IMR-90 (cell line): ENCODE results near the gene RYR1. TPM values are rescaled to one million over a fixed set of nuclear protein-coding genes. Genes with fewer than 3 reads are reported as not detected.

Source experiments
- ATAC-seq: fragments of 200-7000 bp; cut with Tn5 transposase; 2 replicates; pipeline ENCODE4 v1.9.1; 2020; ENCODE audit warnings: low read depth, mild to moderate bottlenecking, moderate library complexity
- BruUV-seq: library from RNA; stranded (reverse); fragments of 400-500 nt; replicated peaks from 2 replicates; lab custom pipeline; 2021; lab: Mats Ljungman, UMichigan
- CTCF ChIA-PET: fragments of 300-600 bp; formaldehyde crosslinking; extraction: SDS; loops from one replicate; lab custom pipeline; 2021; ENCODE audit warnings: antibody characterized with exemption; lab: Yijun Ruan, JAX
- POLR2A ChIA-PET: fragments of 300-600 bp; sonication (Branson Sonifier 250); formaldehyde crosslinking; loops from one replicate; lab custom pipeline; 2022; ENCODE audit warnings: antibody characterized with exemption; ENCODE audit not compliant: unreplicated experiment; lab: Charles Lee
- DNase-seq: peaks from one replicate; pipeline ENCODE4 v3.0.0; 2013
- H2AFZ ChIP-seq: replicated peaks from 2 replicates; pipeline ENCODE3; 2013; ENCODE audit warnings: low read length, mild to moderate bottlenecking; ENCODE audit not compliant: poor library complexity
- H2AK5ac ChIP-seq: 2 replicates; pipeline ENCODE4 v1.6.1; 2013; ENCODE audit warnings: low read depth, low read length, inconsistent platforms
- H2AK9ac ChIP-seq: replicated peaks from 2 replicates; pipeline ENCODE3; 2013; ENCODE audit warnings: mild to moderate bottlenecking, low read depth, low read length, moderate library complexity; ENCODE audit not compliant: poor library complexity
- H2BK120ac ChIP-seq: 2 replicates; pipeline ENCODE4 v1.6.1; 2013; ENCODE audit warnings: low read depth, low read length, inconsistent platforms
- H2BK15ac ChIP-seq: 3 replicates; pipeline ENCODE4 v1.6.1; 2013; ENCODE audit warnings: low read depth, low read length, inconsistent platforms
- H2BK20ac ChIP-seq: 2 replicates; pipeline ENCODE4 v1.6.1; 2013; ENCODE audit warnings: low read depth, mild to moderate bottlenecking, inconsistent platforms, low read length, moderate library complexity
- H2BK5ac ChIP-seq: 2 replicates; pipeline ENCODE4 v1.6.1; 2013; ENCODE audit warnings: mild to moderate bottlenecking, low read depth, low read length, inconsistent platforms; ENCODE audit not compliant: poor library complexity, severe bottlenecking
- H3K14ac ChIP-seq: replicated peaks from 2 replicates; pipeline ENCODE4 v1.6.1; 2013; ENCODE audit warnings: low read depth, low read length, inconsistent platforms
- H3K18ac ChIP-seq: 2 replicates; pipeline ENCODE4 v1.6.1; 2013; ENCODE audit warnings: low read depth, low read length, control low read depth
- H3K23ac ChIP-seq: 2 replicates; pipeline ENCODE4 v1.6.1; 2013; ENCODE audit warnings: low read depth, low read length, inconsistent platforms
- H3K27ac ChIP-seq: 2 replicates; pipeline ENCODE4 v1.5.1; 2013; ENCODE audit warnings: mild to moderate bottlenecking, control low read depth, low read length; ENCODE audit not compliant: insufficient read depth
- H3K27me3 ChIP-seq: 2 replicates; pipeline ENCODE4 v1.6.1; 2013; ENCODE audit warnings: low read length; ENCODE audit not compliant: control insufficient read depth, insufficient read depth
- H3K36me3 ChIP-seq: 2 replicates; pipeline ENCODE4 v1.6.1; 2013; ENCODE audit warnings: low read length, mixed read lengths; ENCODE audit not compliant: control insufficient read depth, insufficient read depth
- H3K4ac ChIP-seq: 2 replicates; pipeline ENCODE4 v1.6.1; 2013; ENCODE audit warnings: low read depth, low read length, inconsistent platforms
- H3K4me1 ChIP-seq: 2 replicates; pipeline ENCODE4 v1.6.1; 2013; ENCODE audit warnings: low read length, mixed read lengths; ENCODE audit not compliant: control insufficient read depth, insufficient read depth
- H3K4me2 ChIP-seq: 2 replicates; pipeline ENCODE4 v1.6.1; 2013; ENCODE audit warnings: low read depth, mild to moderate bottlenecking, control low read depth, low read length, moderate library complexity
- H3K4me3 ChIP-seq: 2 replicates; pipeline ENCODE4 v1.5.1; 2013; ENCODE audit warnings: low read depth, mild to moderate bottlenecking, control low read depth, low read length, moderate library complexity; ENCODE audit not compliant: insufficient read depth
- H3K56ac ChIP-seq: 2 replicates; pipeline ENCODE4 v1.6.1; 2013; ENCODE audit warnings: low read length, inconsistent platforms; ENCODE audit not compliant: insufficient read depth; ENCODE audit errors: extremely low read depth
- H3K79me1 ChIP-seq, 2 experiments: 2 replicates each; pipeline ENCODE4 v1.6.1; 2013; ENCODE audit warnings: low read length in 2 of 2, inconsistent platforms in 1 of 2, low read depth in 1 of 2
- H3K9ac ChIP-seq: 2 replicates; pipeline ENCODE4 v1.6.1; 2013; ENCODE audit warnings: low read depth, low read length, control low read depth
- H3K9me1 ChIP-seq: 2 replicates; pipeline ENCODE4 v1.6.1; 2013; ENCODE audit warnings: low read length, inconsistent platforms; ENCODE audit not compliant: insufficient read depth
- H3K9me3 ChIP-seq: 2 replicates; pipeline ENCODE4 v1.6.1; 2013; ENCODE audit warnings: low read length; ENCODE audit not compliant: control insufficient read depth, insufficient read depth
- H4K20me1 ChIP-seq: 2 replicates; pipeline ENCODE4 v1.6.1; 2013; ENCODE audit warnings: low read length, inconsistent platforms; ENCODE audit not compliant: insufficient read depth
- H4K5ac ChIP-seq: 2 replicates; pipeline ENCODE4 v1.6.1; 2013; ENCODE audit warnings: mild to moderate bottlenecking, low read depth, low read length, control low read depth
- H4K8ac ChIP-seq, 2 experiments: 2 replicates each; pipeline ENCODE4 v1.6.1; 2013; ENCODE audit warnings: low read depth in 2 of 2, low read length in 2 of 2, control low read depth in 1 of 2, inconsistent platforms in 1 of 2
- H4K91ac ChIP-seq: 2 replicates; pipeline ENCODE4 v1.6.1; 2013; ENCODE audit warnings: low read depth, low read length, inconsistent platforms; ENCODE audit not compliant: insufficient read depth
- BHLHE40 ChIP-seq: fragments of 150-350 bp; IDR thresholded peaks from 2 replicates; pipeline ENCODE4 v1.6.1; 2016; ENCODE audit warnings: mild to moderate bottlenecking, low read depth, low read length
- CTCF ChIP-seq: conservative IDR thresholded peaks from 2 replicates; pipeline ENCODE4 v1.5.1; 2012; ENCODE audit warnings: mild to moderate bottlenecking, low read depth, low read length, improper control_type of control experiment
- MAFK ChIP-seq: IDR thresholded peaks from 2 replicates; pipeline ENCODE4 v1.6.1; 2012; ENCODE audit warnings: low read depth, low read length, improper control_type of control experiment
- MAZ ChIP-seq: IDR thresholded peaks from 2 replicates; pipeline ENCODE4 v1.6.1; 2012; ENCODE audit warnings: low read depth, mild to moderate bottlenecking, low read length, improper control_type of control experiment, moderate library complexity, borderline replicate concordance
- RAD21 ChIP-seq: IDR thresholded peaks from 2 replicates; pipeline ENCODE4 v1.6.1; 2012; ENCODE audit warnings: low read length, improper control_type of control experiment
- WGBS, 2 experiments: methylation state at CpG; one replicate each; pipeline versions ENCODE4 v1.1.5 to v1.1.7; 2013; ENCODE audit warnings: missing lambda C conversion rate in 2 of 2; ENCODE audit not compliant: insufficient read length in 1 of 2; ENCODE audit errors: extremely low coverage in 2 of 2; 5-methylcytosine and 5-hydroxymethylcytosine counted together
- dilution Hi-C: fragments of 300-500 bp; cut with HindIII; formaldehyde crosslinking; loops from one replicate; pipeline ENCODE4 v1.14.3; 2018; ENCODE audit warnings: low sequenced_read_pairs; ENCODE audit not compliant: unreplicated experiment
- in situ Hi-C: fragments of 300-500 bp; cut with MboI; formaldehyde crosslinking; loops from 3 replicates; pipeline ENCODE4 v1.14.3; 2019; ENCODE audit warnings: low sequenced_read_pairs, inconsistent platforms, mixed read lengths
- intact Hi-C: fragments of 100-400 bp; cut with micrococcal nuclease; formaldehyde crosslinking; loops from 2 replicates; pipeline ENCODE4 v1.10.0; 2022
- polyA plus RNA-seq, 3 experiments: library from polyadenylated mRNA; depleted of rRNA; stranded (reverse); fragments of >200 nt; gene quantifications; 2 replicates each; pipeline ENCODE4 v1.2.3, GENCODE V29; 2012; ENCODE audit warnings: low replicate concordance in 1 of 3
- total RNA-seq: library from RNA; depleted of rRNA; stranded (reverse); fragments of >200 nt; gene quantifications from 2 replicates; pipeline ENCODE4 v1.2.3, GENCODE V29; 2012

The RYR1 gene
- total and polyA plus RNA-seq, 2 of the 4 experiments (the other 2 are of a cell fraction) = not detected

- Histone ChIP-seq H2AFZ (no peak overlapping the region), H2AK5ac (no peak overlapping the region), H3K4ac (no peak overlapping the region), H2BK15ac (no peak overlapping the region), H2BK20ac (no peak overlapping the region), H4K20me1 (no peaks in the 10 kb centered on the region), H3K9me1 (no peaks in the 10 kb centered on the region), H2AK9ac (no peak overlapping the region), H3K4me1 (no peaks in the 10 kb centered on the region), H3K4me3 (no peak overlapping the region), H4K5ac (no peak overlapping the region), H4K91ac (no peak overlapping the region), H3K9me3 (no peaks in the 10 kb centered on the region), H3K27me3 (peaks cover 2% of the 10 kb centered on the region), H3K27ac (no peak overlapping the region), H2BK120ac (no peak overlapping the region), H4K8ac (no peak overlapping the region), H3K23ac (no peak overlapping the region), H3K9ac (no peak overlapping the region), H2BK5ac (no peak overlapping the region), H3K18ac (no peak overlapping the region), H3K4me2 (no peak overlapping the region), H3K79me1 (no peaks in the 10 kb centered on the region), H3K14ac (no peak overlapping the region), H3K36me3 (no peaks in the 10 kb centered on the region), H3K56ac (no peak overlapping the region)
- in situ Hi-C loops (no loop called here), dilution Hi-C loops (no loop called here), intact Hi-C loops (no loop called here)
- ATAC-seq = no peak
- WGBS, 2 experiments = 90% methylated on average over 2 of the region's 6 CpGs; no CpG with 5 or more reads in 1 of the 2 experiments
- ChIA-PET CTCF (no interaction called here), POLR2A (no interaction called here)
- TF ChIP-seq MAZ (no peak), MAFK (no peak), RAD21 (no peak), BHLHE40 (no peak), CTCF (no peak)
- BruUV-seq = no TSS peak
- no peak for DNase-seq
These were observed 95.4 kb downstream of the RYR1 start for GRCh38 chr19:38528931-38529330.
